Small intestine (tissue), 7 donors: ENCODE data around the gene TEX44. TPM values are rescaled to one million over a fixed set of nuclear protein-coding genes. Genes with fewer than 3 reads are reported as not detected.

Experiments
- DNase-seq, 2 donors: peaks; one replicate each; pipeline versions ENCODE4 v3.0.0 to v3.0.0-alpha.2; 2013
- FAIRE-seq: peaks from 2 replicates; lab custom pipeline; 2012; peaks lifted over from hg19 to GRCh38; lab: Jason Lieb, UNC
- H3K27ac ChIP-seq, 3 donors: one replicate each; pipeline ENCODE4 v1.5.1; 2013; ENCODE audit warnings: low read length in 2 of 3, mild to moderate bottlenecking in 2 of 3, control low read depth in 1 of 3, inconsistent platforms in 1 of 3, low read depth in 1 of 3, moderate library complexity in 1 of 3
- H3K27me3 ChIP-seq, 3 donors: one replicate each; pipeline ENCODE4 v1.6.1; 2013; ENCODE audit warnings: low read length in 3 of 3, inconsistent platforms in 1 of 3; ENCODE audit not compliant: control insufficient read depth in 3 of 3, insufficient read depth in 3 of 3
- H3K36me3 ChIP-seq, 3 donors: one replicate each; pipeline ENCODE4 v1.6.1; 2013; ENCODE audit warnings: low read length in 3 of 3, inconsistent platforms in 1 of 3, low read depth in 1 of 3, mild to moderate bottlenecking in 1 of 3, moderate library complexity in 1 of 3; ENCODE audit not compliant: control insufficient read depth in 3 of 3, insufficient read depth in 2 of 3
- H3K4me1 ChIP-seq, 3 donors: one replicate each; pipeline ENCODE4 v1.6.1; 2013; ENCODE audit warnings: low read length in 2 of 3, inconsistent platforms in 1 of 3, low read depth in 1 of 3, mild to moderate bottlenecking in 1 of 3, moderate library complexity in 1 of 3; ENCODE audit not compliant: control insufficient read depth in 3 of 3, insufficient read depth in 2 of 3
- H3K4me3 ChIP-seq, 3 donors: one replicate each; pipeline ENCODE4 v1.5.1; 2013; ENCODE audit warnings: low read length in 3 of 3, control low read depth in 1 of 3, inconsistent platforms in 1 of 3, low read depth in 1 of 3, mild to moderate bottlenecking in 1 of 3, moderate library complexity in 1 of 3
- H3K9me3 ChIP-seq, 2 donors: one replicate each; pipeline ENCODE4 v1.6.1; 2013; ENCODE audit warnings: low read depth in 1 of 2, low read length in 1 of 2; ENCODE audit not compliant: control insufficient read depth in 2 of 2, insufficient read depth in 1 of 2
- WGBS, 3 donors: extraction: QIAGEN DNeasy Blood & Tissue Kit; methylation state at CpG; one replicate each; pipeline ENCODE4 v1.1.7; 2013; 5-methylcytosine and 5-hydroxymethylcytosine counted together
- polyA plus RNA-seq, 4 donors: library from polyadenylated mRNA; stranded (reverse) in 3 of 4; unstranded in 1 of 4; fragments of 200-250 nt in 3 of 4; fragments of 120-200 nt in 1 of 4; gene quantifications; one replicate each; pipeline versions ENCODE4 v1.2.1 to v1.2.3, GENCODE V29; 2013
- donor health status: healthy with polysubstance abuse.
- donor health status: control.
- donor health status: control.
- donor health status: Bipolar disorder and iron deficiency.
- donor health status: healthy.

TEX44 gene
- polyA plus RNA-seq, 4 donors: not detected

- Histone ChIP-seq H3K9me3 (no peaks in the 10 kb centered on the region), H3K4me3 (no peak overlapping the region), H3K27me3 (no peaks in the 10 kb centered on the region), H3K36me3 (no peaks in the 10 kb centered on the region), H3K27ac (peak overlapping the region in 1 of 3 donors; percentile 30), H3K4me1 (no peaks in the 10 kb centered on the region)
- FAIRE-seq (no peak), DNase-seq (no peak)
- WGBS, 3 donors: 77 to 83% (median 81%) methylated on average over 18 of the region's 18 CpGs
Observed at GRCh38 chr2:231597014-231597611, 4.4 kb downstream of the TEX44 start.

- no peak for FAIRE-seq
- Histone ChIP-seq H3K4me1 (no peaks in the 10 kb centered on the region), H3K4me3 (no peak overlapping the region), H3K9me3 (no peaks in the 10 kb centered on the region), H3K36me3 (no peaks in the 10 kb centered on the region), H3K27ac (peak overlapping the region in 1 of 3 donors; percentile 30), H3K27me3 (no peaks in the 10 kb centered on the region)
- WGBS, 3 donors: 84 to 92% (median 85%) methylated on average over 8 of the region's 8 CpGs
- no peak for DNase-seq
Observed at GRCh38 chr2:231597627-231598026, 5.0 kb downstream of the TEX44 start.

GRCh38 chr2:231600619-231601355 is 8.1 kb downstream of the TEX44 start:
- no peak overlapping the region for H3K27ac ChIP-seq
- 67 to 83% (median 76%) methylated on average over 11 of the region's 11 CpGs for WGBS, 3 donors
- no peak for DNase-seq

GRCh38 chr2:231601356-231602229 is 8.9 kb downstream of the TEX44 start:
- H3K27me3 ChIP-seq: no peaks in the 10 kb centered on the region
- peaks cover 0 to 22% (median 2%) of the 10 kb centered on the region in 3 donors for H3K4me1 ChIP-seq
- no peak for FAIRE-seq
- H3K27ac ChIP-seq: no peak overlapping the region
- WGBS, 3 donors: 21 to 31% (median 30%) methylated on average over 12 of the region's 12 CpGs
- no peaks in the 10 kb centered on the region for H3K9me3 ChIP-seq
- no peaks in the 10 kb centered on the region for H3K36me3 ChIP-seq
- no peak overlapping the region for H3K4me3 ChIP-seq
- DNase-seq: peak; percentile 82 to 93

More at GRCh38 chr2:231600619-231601355, 8.1 kb downstream of the TEX44 start:
- Histone ChIP-seq H3K27me3 (no peaks in the 10 kb centered on the region), H3K36me3 (no peaks in the 10 kb centered on the region), H3K4me3 (no peak overlapping the region), H3K4me1 (peaks cover 0 to 22% (median 2%) of the 10 kb centered on the region in 3 donors), H3K9me3 (no peaks in the 10 kb centered on the region)
- FAIRE-seq: no peak

GRCh38 chr2:231602859-231603467 is 10.3 kb downstream of the TEX44 start:
- Histone ChIP-seq H3K27me3 (no peaks in the 10 kb centered on the region), H3K27ac (peak overlapping the region in 2 of 3 donors; percentile 9 to 91), H3K9me3 (no peaks in the 10 kb centered on the region), H3K4me3 (no peak overlapping the region), H3K36me3 (no peaks in the 10 kb centered on the region), H3K4me1 (peaks cover 0 to 22% (median 2%) of the 10 kb centered on the region in 3 donors)
- FAIRE-seq: no peak
- 61 to 77% (median 67%) methylated on average over 6 of the region's 6 CpGs for WGBS, 3 donors
- DNase-seq: no peak

GRCh38 chr2:231604101-231604684 is 11.5 kb downstream of the TEX44 start:
- Histone ChIP-seq H3K4me3 (peak overlapping the region; percentile 47 to 48 (median 48)), H3K27me3 (no peaks in the 10 kb centered on the region), H3K4me1 (peaks cover 0 to 22% (median 2%) of the 10 kb centered on the region in 3 donors), H3K27ac (peak overlapping the region; percentile 80 to 97 (median 91)), H3K9me3 (no peaks in the 10 kb centered on the region), H3K36me3 (no peaks in the 10 kb centered on the region)
- 9 to 11% (median 10%) methylated on average over 18 to 40 of the region's 40 CpGs for WGBS, 3 donors
- FAIRE-seq (no peak), DNase-seq (no peak)

- DNase-seq: peak; percentile 96 to 100
Observed at GRCh38 chr2:231604685-231605606, 12.3 kb downstream of the TEX44 start.

More at GRCh38 chr2:231604685-231605606, 12.3 kb downstream of the TEX44 start:
- Histone ChIP-seq H3K9me3 (no peaks in the 10 kb centered on the region), H3K4me1 (peaks cover 0 to 22% (median 2%) of the 10 kb centered on the region in 3 donors), H3K4me3 (peak overlapping the region; percentile 47 to 48 (median 48)), H3K27me3 (no peaks in the 10 kb centered on the region), H3K27ac (peak overlapping the region; percentile 80 to 97 (median 97)), H3K36me3 (no peaks in the 10 kb centered on the region)
- WGBS, 3 donors: 16 to 23% (median 21%) methylated on average over 33 to 54 of the region's 54 CpGs
- FAIRE-seq: no peak
